ENCODE results near the gene CTNNB1. TPM values are rescaled to one million over a fixed set of nuclear protein-coding genes. Genes with fewer than 3 reads are reported as not detected.
A peak's percentile ranks its signal among the peaks of the same experiment; 100 is the strongest.

The CTNNB1 gene
- 1,105 and 1,165 TPM in 2 replicates for total RNA-seq

GRCh38 chr3:41198950-41199865 is at the start of gene CTNNB1:
Gene CTNNB1, plus strand, starts transcription at chr3:41199505. Its CDS starts 24,564 bp downstream, at chr3:41224069.
- DNase-seq (ENCODE audit: insufficient read length, low spot score, missing footprints) = peak; percentile 96
- Histone ChIP-seq H3K4me1 (ENCODE audit: insufficient read depth, low read length) (peaks cover 25% of the 10 kb centered on the region), H3K4me2 (ENCODE audit: insufficient read depth, low read length) (peak within 1 kb of the TSS; percentile 95), H3K27ac (ENCODE audit: low read depth, low read length) (peak within 1 kb of the TSS; percentile 92), H3K4me3 (ENCODE audit: insufficient read depth, low read length) (peak within 1 kb of the TSS; percentile 91), H4K20me1 (ENCODE audit: insufficient read depth, low read length) (peaks cover 40% of the 10 kb centered on the region), H3K9me3 (ENCODE audit: low read depth, low read length) (no peaks in the 10 kb centered on the region), H2AFZ (ENCODE audit: low read length) (peak within 1 kb of the TSS; percentile 80), H3K79me2 (ENCODE audit: insufficient read depth, low read length) (peaks cover 47% of the 10 kb centered on the region), H3K27me3 (ENCODE audit: insufficient read depth, low read length) (no peaks in the 10 kb centered on the region), H3K36me3 (ENCODE audit: insufficient read depth, low read length) (no peaks in the 10 kb centered on the region)
- TF ChIP-seq CTCF (IDR thresholded peaks at IDR 0.05; ENCODE audit: extremely low read depth, low read depth, low read length) = peak; percentile 14

GRCh38 chr3:41155834-41156233 is 43.5 kb upstream of the CTNNB1 start:
- TF ChIP-seq CTCF (IDR thresholded peaks at IDR 0.05; ENCODE audit: extremely low read depth, low read depth, low read length) = no peak
- DNase-seq (ENCODE audit: insufficient read length, low spot score, missing footprints) = no peak
- no peaks in the 10 kb centered on the region for H3K36me3 ChIP-seq (ENCODE audit: insufficient read depth, low read length)
- H3K27me3 ChIP-seq (ENCODE audit: insufficient read depth, low read length) = no peaks in the 10 kb centered on the region
- no peaks in the 10 kb centered on the region for H4K20me1 ChIP-seq (ENCODE audit: insufficient read depth, low read length)
- H3K4me2 ChIP-seq (ENCODE audit: insufficient read depth, low read length) = no peak overlapping the region
- no peak overlapping the region for H3K27ac ChIP-seq (ENCODE audit: low read depth, low read length)
- H3K4me3 ChIP-seq (ENCODE audit: insufficient read depth, low read length) = no peak overlapping the region
- no peaks in the 10 kb centered on the region for H3K79me2 ChIP-seq (ENCODE audit: insufficient read depth, low read length)
- H3K4me1 ChIP-seq (ENCODE audit: insufficient read depth, low read length) = no peaks in the 10 kb centered on the region
- no peaks in the 10 kb centered on the region for H3K9me3 ChIP-seq (ENCODE audit: low read depth, low read length)
- no peak overlapping the region for H2AFZ ChIP-seq (ENCODE audit: low read length)

- no peaks in the 10 kb centered on the region for H3K27me3 ChIP-seq (ENCODE audit: insufficient read depth, low read length)
- H3K79me2 ChIP-seq (ENCODE audit: insufficient read depth, low read length) = no peaks in the 10 kb centered on the region
- H4K20me1 ChIP-seq (ENCODE audit: insufficient read depth, low read length) = no peaks in the 10 kb centered on the region
- H3K4me2 ChIP-seq (ENCODE audit: insufficient read depth, low read length) = no peak overlapping the region
- no peak overlapping the region for H3K27ac ChIP-seq (ENCODE audit: low read depth, low read length)
- no peaks in the 10 kb centered on the region for H3K4me1 ChIP-seq (ENCODE audit: insufficient read depth, low read length)
- no peak for DNase-seq (ENCODE audit: insufficient read length, low spot score, missing footprints)
- no peak for TF ChIP-seq CTCF (IDR thresholded peaks at IDR 0.05; ENCODE audit: extremely low read depth, low read depth, low read length)
- H3K4me3 ChIP-seq (ENCODE audit: insufficient read depth, low read length) = no peak overlapping the region
- no peak overlapping the region for H2AFZ ChIP-seq (ENCODE audit: low read length)
- H3K9me3 ChIP-seq (ENCODE audit: low read depth, low read length) = no peaks in the 10 kb centered on the region
- H3K36me3 ChIP-seq (ENCODE audit: insufficient read depth, low read length) = no peaks in the 10 kb centered on the region
These were observed 40.4 kb upstream of the CTNNB1 start for GRCh38 chr3:41158947-41159346.

GRCh38 chr3:41159588-41160189 is 39.6 kb upstream of the CTNNB1 start:
- no peak for TF ChIP-seq CTCF (IDR thresholded peaks at IDR 0.05; ENCODE audit: extremely low read depth, low read depth, low read length)
- H3K79me2 ChIP-seq (ENCODE audit: insufficient read depth, low read length) = no peaks in the 10 kb centered on the region
- no peak for DNase-seq (ENCODE audit: insufficient read length, low spot score, missing footprints)
- H3K36me3 ChIP-seq (ENCODE audit: insufficient read depth, low read length) = no peaks in the 10 kb centered on the region
- H3K27me3 ChIP-seq (ENCODE audit: insufficient read depth, low read length) = no peaks in the 10 kb centered on the region
- H3K4me2 ChIP-seq (ENCODE audit: insufficient read depth, low read length) = no peak overlapping the region
- H4K20me1 ChIP-seq (ENCODE audit: insufficient read depth, low read length) = no peaks in the 10 kb centered on the region
- no peak overlapping the region for H3K4me3 ChIP-seq (ENCODE audit: insufficient read depth, low read length)
- no peaks in the 10 kb centered on the region for H3K9me3 ChIP-seq (ENCODE audit: low read depth, low read length)
- no peak overlapping the region for H2AFZ ChIP-seq (ENCODE audit: low read length)
- no peaks in the 10 kb centered on the region for H3K4me1 ChIP-seq (ENCODE audit: insufficient read depth, low read length)
- no peak overlapping the region for H3K27ac ChIP-seq (ENCODE audit: low read depth, low read length)
